A673 (cell line): ENCODE measurements around the gene HIBCH. TPM values are rescaled to one million over a fixed set of nuclear protein-coding genes. Genes with fewer than 3 reads are reported as not detected.

ENCODE experiments used
- BruUV-seq: library from RNA; stranded (reverse); fragments of 400-500 nt; replicated peaks from 2 replicates; lab custom pipeline; 2021; lab: Mats Ljungman, UMichigan
- CTCF ChIA-PET: fragments of 300-600 bp; sonication (Branson Sonifier 250); formaldehyde crosslinking; loops from one replicate; lab custom pipeline; 2022; ENCODE audit warnings: antibody characterized with exemption; lab: Charles Lee
- POLR2A ChIA-PET: fragments of 300-600 bp; sonication (Branson Sonifier 250); formaldehyde crosslinking; loops from one replicate; lab custom pipeline; 2022; ENCODE audit warnings: antibody characterized with exemption; ENCODE audit not compliant: low non-redundant PET; lab: Charles Lee
- DNase-seq: peaks from one replicate; pipeline ENCODE4 v3.0.0-alpha.2; 2015; ENCODE audit warnings: low spot score
- H3K27ac ChIP-seq: fragments of 200-600 bp; sonication (generic); 2 replicates; pipeline ENCODE4 v1.5.1; 2016; ENCODE audit warnings: mixed run types, low read depth, mild to moderate bottlenecking, mixed read lengths, antibody characterized with exemption, low read length; ENCODE audit not compliant: poor library complexity, severe bottlenecking
- H3K27me3 ChIP-seq: fragments of 200-600 bp; sonication (generic); replicated peaks from 2 replicates; pipeline ENCODE4 v1.6.1; 2017; ENCODE audit warnings: mixed run types, low read depth, mild to moderate bottlenecking, mixed read lengths, antibody characterized with exemption, low read length; ENCODE audit not compliant: insufficient read depth, poor library complexity
- H3K36me3 ChIP-seq: fragments of 200-600 bp; sonication (generic); 2 replicates; pipeline ENCODE4 v1.6.1; 2016; ENCODE audit warnings: mixed run types, mild to moderate bottlenecking, mixed read lengths, antibody characterized with exemption, low read length; ENCODE audit not compliant: insufficient read depth, poor library complexity, severe bottlenecking
- H3K4me1 ChIP-seq: fragments of 200-600 bp; sonication (generic); 2 replicates; pipeline ENCODE4 v1.6.1; 2017; ENCODE audit warnings: mixed run types, mild to moderate bottlenecking, mixed read lengths, antibody characterized with exemption, low read length; ENCODE audit not compliant: insufficient read depth, poor library complexity, severe bottlenecking
- H3K4me3 ChIP-seq: fragments of 200-600 bp; sonication (generic); 2 replicates; pipeline ENCODE4 v1.5.1; 2016; ENCODE audit warnings: low read depth, mixed run types, mild to moderate bottlenecking, mixed read lengths, low read length; ENCODE audit not compliant: poor library complexity, severe bottlenecking
- H3K9me3 ChIP-seq: fragments of 200-600 bp; sonication (generic); 2 replicates; pipeline ENCODE4 v1.6.1; 2016; ENCODE audit warnings: mixed run types, low read depth, mild to moderate bottlenecking, mixed read lengths, antibody characterized with exemption, low read length; ENCODE audit not compliant: poor library complexity, severe bottlenecking
- EZH2 ChIP-seq: fragments of 200-600 bp; sonication (generic); IDR thresholded peaks from 2 replicates; pipeline ENCODE4 v1.6.1; 2017; ENCODE audit warnings: borderline replicate concordance, low read depth, mild to moderate bottlenecking, mixed read lengths, antibody characterized with exemption, low read length; ENCODE audit not compliant: poor library complexity, severe bottlenecking
- intact Hi-C: fragments of 100-400 bp; cut with micrococcal nuclease; formaldehyde crosslinking; loops from one replicate; pipeline ENCODE4 v1.10.0; 2022; ENCODE audit not compliant: unreplicated experiment
- total RNA-seq: library from RNA; stranded (reverse); gene quantifications from 2 replicates; pipeline ENCODE4 v1.2.3, GENCODE V29; 2021
- TF ChIP-seq, protein P1 (sequence below): fragments of 300-800, 200-600 bp; sonication (generic); conservative IDR thresholded peaks from 2 replicates; pipeline ENCODE4 v1.5.1; 2017; ENCODE audit warnings: low read depth, mild to moderate bottlenecking, antibody characterized with exemption, low read length, moderate library complexity, mixed read lengths

Gene HIBCH
- total RNA-seq, 1 experiment from 2014 or later, result 43.3 TPM

DNA sequence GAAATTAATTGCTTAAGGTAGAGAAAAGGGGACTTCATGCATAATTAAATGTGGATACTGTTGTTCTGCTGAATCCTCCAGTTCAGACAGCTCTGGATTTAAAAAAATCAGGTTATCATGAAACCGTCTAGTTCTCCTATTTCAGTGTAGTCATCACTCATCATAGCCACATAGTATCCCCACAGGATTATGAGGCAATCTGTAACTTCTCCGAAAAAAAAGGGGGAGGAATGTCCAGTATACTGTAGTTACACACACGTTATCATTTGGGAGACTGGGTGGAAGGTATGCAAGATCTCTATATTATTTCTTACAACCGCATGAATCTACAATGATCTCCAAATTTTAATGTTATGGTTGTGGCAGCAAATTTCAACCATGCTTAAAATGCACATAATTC lies 114.0 kb downstream of the HIBCH start:
- POLR2A ChIA-PET, result no interaction called here
- H3K4me1 ChIP-seq, result no peaks in the 10 kb centered on the region
- intact Hi-C loops, result no loop called here
- no peak for TF ChIP-seq EZH2
- TF ChIP-seq, protein P1, sequence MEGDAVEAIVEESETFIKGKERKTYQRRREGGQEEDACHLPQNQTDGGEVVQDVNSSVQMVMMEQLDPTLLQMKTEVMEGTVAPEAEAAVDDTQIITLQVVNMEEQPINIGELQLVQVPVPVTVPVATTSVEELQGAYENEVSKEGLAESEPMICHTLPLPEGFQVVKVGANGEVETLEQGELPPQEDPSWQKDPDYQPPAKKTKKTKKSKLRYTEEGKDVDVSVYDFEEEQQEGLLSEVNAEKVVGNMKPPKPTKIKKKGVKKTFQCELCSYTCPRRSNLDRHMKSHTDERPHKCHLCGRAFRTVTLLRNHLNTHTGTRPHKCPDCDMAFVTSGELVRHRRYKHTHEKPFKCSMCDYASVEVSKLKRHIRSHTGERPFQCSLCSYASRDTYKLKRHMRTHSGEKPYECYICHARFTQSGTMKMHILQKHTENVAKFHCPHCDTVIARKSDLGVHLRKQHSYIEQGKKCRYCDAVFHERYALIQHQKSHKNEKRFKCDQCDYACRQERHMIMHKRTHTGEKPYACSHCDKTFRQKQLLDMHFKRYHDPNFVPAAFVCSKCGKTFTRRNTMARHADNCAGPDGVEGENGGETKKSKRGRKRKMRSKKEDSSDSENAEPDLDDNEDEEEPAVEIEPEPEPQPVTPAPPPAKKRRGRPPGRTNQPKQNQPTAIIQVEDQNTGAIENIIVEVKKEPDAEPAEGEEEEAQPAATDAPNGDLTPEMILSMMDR, result no peak
- no peak for DNase-seq
- H3K9me3 ChIP-seq, result no peaks in the 10 kb centered on the region
- no TSS peak for BruUV-seq
- H3K36me3 ChIP-seq, result no peaks in the 10 kb centered on the region
- no peak overlapping the region for H3K27ac ChIP-seq
- H3K27me3 ChIP-seq, result no peaks in the 10 kb centered on the region
- no peak overlapping the region for H3K4me3 ChIP-seq
- CTCF ChIA-PET, result no interaction called here

DNA sequence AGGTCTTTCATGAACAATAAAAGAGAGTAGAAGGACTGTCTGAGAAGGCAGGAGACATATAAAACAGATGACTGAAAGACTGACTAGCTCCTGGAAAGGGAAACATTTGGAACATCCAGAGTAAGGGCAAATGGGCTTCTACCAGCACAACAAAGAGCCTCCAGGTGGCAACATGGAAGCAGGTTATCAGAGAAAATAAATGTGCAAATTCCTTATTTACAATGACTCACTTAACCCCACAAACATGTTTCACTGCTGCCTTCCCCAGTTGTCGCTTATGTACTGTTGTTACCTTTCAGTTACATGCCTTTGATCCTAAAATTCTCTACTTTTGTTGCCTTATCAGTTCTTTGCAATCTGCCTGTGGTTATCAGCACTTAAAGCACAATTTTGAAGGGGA lies 117.0 kb downstream of the HIBCH start:
- no peak for TF ChIP-seq EZH2
- TF ChIP-seq, protein P1, result no peak
- H3K9me3 ChIP-seq, result no peaks in the 10 kb centered on the region
- CTCF ChIA-PET, result no interaction called here
- H3K4me3 ChIP-seq, result no peak overlapping the region
- no peaks in the 10 kb centered on the region for H3K4me1 ChIP-seq
- POLR2A ChIA-PET, result no interaction called here
- DNase-seq, result no peak
- intact Hi-C loops, result no loop called here
- H3K36me3 ChIP-seq, result no peaks in the 10 kb centered on the region
- no TSS peak for BruUV-seq
- H3K27me3 ChIP-seq, result no peaks in the 10 kb centered on the region
- no peak overlapping the region for H3K27ac ChIP-seq

DNA sequence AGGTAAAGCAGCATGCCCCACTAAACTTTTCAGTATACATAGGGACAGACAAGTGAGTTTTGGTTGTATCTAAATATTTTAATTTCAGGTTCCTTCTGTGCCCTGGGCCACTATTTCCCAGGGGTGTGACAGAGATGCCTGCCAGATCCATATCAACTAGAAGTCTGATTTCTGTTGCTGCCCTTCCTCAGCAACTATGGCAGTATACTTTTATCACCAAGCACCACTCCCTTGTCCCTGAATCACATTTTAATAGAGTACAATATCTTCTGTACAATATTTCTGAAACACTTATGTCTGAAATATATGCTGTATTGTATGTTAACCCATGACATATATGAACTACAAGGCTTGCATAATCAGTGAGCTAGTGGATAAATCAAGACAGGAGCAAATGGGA lies 117.6 kb downstream of the HIBCH start:
- Histone ChIP-seq H3K36me3 (no peaks in the 10 kb centered on the region), H3K4me3 (no peak overlapping the region), H3K9me3 (no peaks in the 10 kb centered on the region), H3K27me3 (no peaks in the 10 kb centered on the region), H3K27ac (no peak overlapping the region), H3K4me1 (no peaks in the 10 kb centered on the region)
- CTCF ChIA-PET, result no interaction called here
- TF ChIP-seq, protein P1, result no peak
- TF ChIP-seq EZH2, result no peak
- DNase-seq, result no peak
- POLR2A ChIA-PET, result no interaction called here
- no TSS peak for BruUV-seq
- intact Hi-C loops, result no loop called here
